Measurements from ENCODE around the gene RDH8. TPM values are rescaled to one million over a fixed set of nuclear protein-coding genes. Genes with fewer than 3 reads are reported as not detected.

Gene RDH8
- total and polyA plus RNA-seq, 2 of the 4 experiments (the other 2 are of a cell fraction) = 0.18 TPM; not detected in 1

Small RNAs within 50 kb of the gene (microRNA-seq; reads per million reads assigned to microRNA genes)
- 0 reads per million in 2 experiments for gene MIR5589 (ENCODE audit: insufficient read depth in 1 of 2, insufficient read length in 1 of 2, unreplicated experiment in 1 of 2)

Small RNAs within 50 kb of the gene (small RNA-seq; reads per million reads assigned to genes)
- 0 reads per million in 5 experiments for gene MIR5589

Other genes with a start within 250 kb of the RDH8 start
- gene ZNF846, start 244.7 kb upstream of the RDH8 start, total RNA-seq (2012; rRNA removed) = 5.3 and 6.5 TPM in 2 replicates
- gene ZNF846, start 244.7 kb upstream of the RDH8 start, polyA plus RNA-seq (2012; rRNA removed) = 4.6 and 5.7 TPM in 2 replicates
- 8.1 and 8.9 TPM in 2 replicates for gene FBXL12, start 194.4 kb upstream of the RDH8 start, total RNA-seq (2012; rRNA removed)
- 42.6 and 47.6 TPM in 2 replicates for gene FBXL12, start 194.4 kb upstream of the RDH8 start, polyA plus RNA-seq (2012; rRNA removed)
- gene UBL5, start 185.6 kb upstream of the RDH8 start, total RNA-seq (2012; rRNA removed) = 371 and 434 TPM in 2 replicates
- gene UBL5, start 185.6 kb upstream of the RDH8 start, polyA plus RNA-seq (2012; rRNA removed) = 1,091 and 1,179 TPM in 2 replicates
- 76.0 and 77.2 TPM in 2 replicates for gene PIN1, start 178.2 kb upstream of the RDH8 start, total RNA-seq (2012; rRNA removed)
- 105 and 126 TPM in 2 replicates for gene PIN1, start 178.2 kb upstream of the RDH8 start, polyA plus RNA-seq (2012; rRNA removed)
- 2.2 and 2.7 TPM in 2 replicates for gene OLFM2, start 77.0 kb upstream of the RDH8 start, total RNA-seq (2012; rRNA removed)
- 5.1 and 6.2 TPM in 2 replicates for gene OLFM2, start 77.0 kb upstream of the RDH8 start, polyA plus RNA-seq (2012; rRNA removed)
- 0.54 and 0.56 TPM in 2 replicates for gene COL5A3, start 3.0 kb upstream of the RDH8 start, total RNA-seq (2012; rRNA removed)
- 1.5 TPM in 2 replicates for gene COL5A3, start 3.0 kb upstream of the RDH8 start, polyA plus RNA-seq (2012; rRNA removed)
- gene SHFL, start 72.8 kb downstream of the RDH8 start, total RNA-seq (2012; rRNA removed) = 9.0 and 10.0 TPM in 2 replicates
- 32.1 and 34.3 TPM in 2 replicates for gene SHFL, start 72.8 kb downstream of the RDH8 start, polyA plus RNA-seq (2012; rRNA removed)
- not detected in 2 replicates for gene ANGPTL6, start 89.2 kb downstream of the RDH8 start, total RNA-seq (2012; rRNA removed)
- 0.17 and 0.21 TPM in 2 replicates for gene ANGPTL6, start 89.2 kb downstream of the RDH8 start, polyA plus RNA-seq (2012; rRNA removed)
- 24.0 and 30.3 TPM in 2 replicates for gene PPAN, start 92.9 kb downstream of the RDH8 start, total RNA-seq (2012; rRNA removed)
- gene PPAN, start 92.9 kb downstream of the RDH8 start, polyA plus RNA-seq (2012; rRNA removed) = 38.2 and 41.6 TPM in 2 replicates
- 0.54 and 0.56 TPM in 2 replicates for gene P2RY11, start 98.2 kb downstream of the RDH8 start, total RNA-seq (2012; rRNA removed)
- 4.5 and 6.6 TPM in 2 replicates for gene P2RY11, start 98.2 kb downstream of the RDH8 start, polyA plus RNA-seq (2012; rRNA removed)
- 209 and 278 TPM in 2 replicates for gene EIF3G, start 106.4 kb downstream of the RDH8 start, total RNA-seq (2012; rRNA removed)
- 235 and 243 TPM in 2 replicates for gene EIF3G, start 106.4 kb downstream of the RDH8 start, polyA plus RNA-seq (2012; rRNA removed)
- gene DNMT1, start 181.5 kb downstream of the RDH8 start, total RNA-seq (2012; rRNA removed) = 26.2 and 40.3 TPM in 2 replicates
- gene DNMT1, start 181.5 kb downstream of the RDH8 start, polyA plus RNA-seq (2012; rRNA removed) = 83.6 and 88.1 TPM in 2 replicates
- gene S1PR2, start 217.8 kb downstream of the RDH8 start, total RNA-seq (2012; rRNA removed) = 14.0 and 16.7 TPM in 2 replicates
- 15.0 and 16.1 TPM in 2 replicates for gene S1PR2, start 217.8 kb downstream of the RDH8 start, polyA plus RNA-seq (2012; rRNA removed)
- gene MRPL4, start 238.7 kb downstream of the RDH8 start, total RNA-seq (2012; rRNA removed) = 32.8 and 36.4 TPM in 2 replicates
- gene MRPL4, start 238.7 kb downstream of the RDH8 start, polyA plus RNA-seq (2012; rRNA removed) = 108 and 123 TPM in 2 replicates